Ascending aorta (tissue), 2 donors: ENCODE results near the gene EPB41. TPM values are rescaled to one million over a fixed set of nuclear protein-coding genes. Genes with fewer than 3 reads are reported as not detected.
"Not testable (repeated sequence)": the region's sequence is repeated elsewhere in the genome, so short reads cannot be mapped to it uniquely, and the experiment has no call there.

ENCODE experiments used
- DNase-seq, 2 donors: peaks; one replicate each; pipeline ENCODE4 v3.0.0-alpha.2; 2019; ENCODE audit warnings: low spot score in 2 of 2
- H3K27ac ChIP-seq, 2 donors: fragments of 200-600 bp; sonication (generic); one replicate each; pipeline ENCODE4 v1.5.1; 2016 to 2017; ENCODE audit warnings: mild to moderate bottlenecking in 1 of 2
- H3K27me3 ChIP-seq: fragments of 200-600 bp; sonication (generic); one replicate; pipeline ENCODE4 v1.5.1; 2017
- H3K36me3 ChIP-seq, 2 donors: fragments of 200-600 bp; sonication (generic); one replicate each; pipeline ENCODE4 v1.5.1; 2016
- H3K4me1 ChIP-seq, 2 donors: fragments of 200-600 bp; sonication (generic); one replicate each; pipeline ENCODE4 v1.5.1; 2016 to 2017; ENCODE audit warnings: mild to moderate bottlenecking in 1 of 2
- H3K4me3 ChIP-seq, 2 donors: fragments of 200-600 bp; sonication (generic); one replicate each; pipeline ENCODE4 v1.5.1; 2016 to 2017; ENCODE audit warnings: mild to moderate bottlenecking in 1 of 2
- H3K9me3 ChIP-seq, 2 donors: fragments of 200-600 bp; sonication (generic); one replicate each; pipeline ENCODE4 v1.5.1; 2016
- intact Hi-C: fragments of 100-400 bp; cut with DNase I; formaldehyde crosslinking; loops from one replicate; pipeline ENCODE4 v1.15.1; 2023
- total RNA-seq: library from RNA; depleted of rRNA; stranded (reverse); fragments of >200 nt; gene quantifications from one replicate; pipeline ENCODE4 v1.1.0, GENCODE V29; 2016
- TF ChIP-seq, protein P1 (sequence below), 3 experiments: fragments of 200-600 bp in 2 of 3; fragments of 450-650 bp in 1 of 3; sonication (generic) in 2 of 3; IDR thresholded peaks; one replicate each; pipeline ENCODE4 v1.5.1; 2016 to 2019; ENCODE audit warnings: antibody characterized with exemption in 3 of 3, mild to moderate bottlenecking in 1 of 3, moderate library complexity in 1 of 3

EPB41 gene
- total RNA-seq, 1 donor from 2014 or later: 47.6 TPM

DNA sequence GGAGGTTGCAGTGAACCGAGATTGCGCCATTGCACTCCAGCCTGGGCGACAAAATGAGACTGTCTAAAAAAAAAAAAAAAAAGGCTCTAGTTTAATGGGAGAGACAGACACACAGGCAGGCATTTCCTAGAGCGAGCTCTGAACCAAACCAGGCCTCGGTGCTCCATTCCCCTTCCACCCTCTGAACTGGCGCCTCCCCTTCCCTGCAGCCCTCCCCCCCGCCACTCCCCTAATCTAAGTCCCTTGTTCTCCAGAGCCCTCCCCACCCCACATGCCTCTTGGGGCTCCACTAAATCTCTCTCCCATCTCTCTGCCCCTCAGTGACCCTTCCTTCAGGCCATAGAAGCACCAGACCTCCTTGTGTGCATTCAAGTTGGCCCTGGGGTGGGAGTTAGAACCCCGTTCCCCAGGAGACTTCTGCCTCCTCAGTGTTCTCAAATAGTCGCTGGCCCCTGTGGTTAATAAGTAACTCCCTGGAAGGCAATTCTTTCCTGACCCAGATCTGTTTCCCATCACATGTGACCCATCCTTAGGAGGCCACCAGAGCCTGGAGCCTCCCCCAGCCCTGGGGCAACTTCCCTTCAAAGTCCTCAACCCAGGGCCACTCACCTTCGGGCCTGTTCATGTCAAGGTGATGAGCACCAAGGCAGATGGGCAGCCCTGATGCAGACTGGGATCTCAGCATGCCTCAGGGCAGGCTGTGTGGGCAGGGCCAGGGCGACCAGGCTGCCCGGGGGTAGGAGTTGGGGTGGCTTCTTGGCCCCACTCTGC, 42.6 kb upstream of the EPB41 start:
- Histone ChIP-seq H3K36me3 (no peaks in the 10 kb centered on the region), H3K27me3 (no peaks in the 10 kb centered on the region), H3K27ac (no peak overlapping the region), H3K9me3 (no peaks in the 10 kb centered on the region), H3K4me1 (no peaks in the 10 kb centered on the region), H3K4me3 (no peak overlapping the region)
- TF ChIP-seq, protein P1, sequence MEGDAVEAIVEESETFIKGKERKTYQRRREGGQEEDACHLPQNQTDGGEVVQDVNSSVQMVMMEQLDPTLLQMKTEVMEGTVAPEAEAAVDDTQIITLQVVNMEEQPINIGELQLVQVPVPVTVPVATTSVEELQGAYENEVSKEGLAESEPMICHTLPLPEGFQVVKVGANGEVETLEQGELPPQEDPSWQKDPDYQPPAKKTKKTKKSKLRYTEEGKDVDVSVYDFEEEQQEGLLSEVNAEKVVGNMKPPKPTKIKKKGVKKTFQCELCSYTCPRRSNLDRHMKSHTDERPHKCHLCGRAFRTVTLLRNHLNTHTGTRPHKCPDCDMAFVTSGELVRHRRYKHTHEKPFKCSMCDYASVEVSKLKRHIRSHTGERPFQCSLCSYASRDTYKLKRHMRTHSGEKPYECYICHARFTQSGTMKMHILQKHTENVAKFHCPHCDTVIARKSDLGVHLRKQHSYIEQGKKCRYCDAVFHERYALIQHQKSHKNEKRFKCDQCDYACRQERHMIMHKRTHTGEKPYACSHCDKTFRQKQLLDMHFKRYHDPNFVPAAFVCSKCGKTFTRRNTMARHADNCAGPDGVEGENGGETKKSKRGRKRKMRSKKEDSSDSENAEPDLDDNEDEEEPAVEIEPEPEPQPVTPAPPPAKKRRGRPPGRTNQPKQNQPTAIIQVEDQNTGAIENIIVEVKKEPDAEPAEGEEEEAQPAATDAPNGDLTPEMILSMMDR (IDR thresholded peaks at IDR 0.05): no peak
- intact Hi-C loops: no loop called here
- no peak for DNase-seq

GRCh38 chr1:28875134-28875533, 39.2 kb upstream of the EPB41 start:
- H3K4me3 ChIP-seq, H3K27ac ChIP-seq, H3K27me3 ChIP-seq, DNase-seq, H3K9me3 ChIP-seq, intact Hi-C loops, H3K4me1 ChIP-seq, H3K36me3 ChIP-seq: not testable (repeated sequence)

GRCh38 chr1:28877132-28877781, 37.1 kb upstream of the EPB41 start:
- TF ChIP-seq, protein P1 (IDR thresholded peaks at IDR 0.05): peak; percentile 78 to 89 (median 88)
- intact Hi-C loops: loop anchor here (1.0 kb wide), 2 partner anchors 92 to 359 kb away; no protein-coding TSS in a partner anchor
- Histone ChIP-seq H3K4me3 (no peak overlapping the region), H3K9me3 (no peaks in the 10 kb centered on the region), H3K27me3 (no peaks in the 10 kb centered on the region), H3K36me3 (no peaks in the 10 kb centered on the region), H3K4me1 (peaks cover 0 to under 1% of the 10 kb centered on the region in 2 donors), H3K27ac (no peak overlapping the region)
- DNase-seq: peak in 1 of 2 donors; percentile 83

DNA sequence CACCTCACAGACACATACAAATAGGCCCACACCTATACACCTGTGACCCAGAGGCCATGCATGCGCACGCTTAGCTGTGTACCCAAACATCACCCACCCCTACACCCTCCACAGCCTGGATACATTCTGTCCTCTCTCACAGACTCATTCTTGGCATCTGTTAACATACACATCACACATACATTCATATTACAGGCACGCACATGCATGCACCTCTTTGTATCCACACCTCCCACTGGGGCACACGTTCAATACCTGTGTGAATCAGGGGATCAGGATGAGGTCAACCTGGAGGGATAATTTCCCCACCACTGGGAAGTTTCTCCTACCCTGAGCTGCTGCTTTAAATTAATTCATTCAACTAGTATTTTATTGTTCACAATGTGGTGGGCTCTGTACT, 35.6 kb upstream of the EPB41 start:
- H3K9me3 ChIP-seq: no peaks in the 10 kb centered on the region
- no peaks in the 10 kb centered on the region for H3K27me3 ChIP-seq
- H3K36me3 ChIP-seq: no peaks in the 10 kb centered on the region
- no peak overlapping the region for H3K4me3 ChIP-seq
- no peak overlapping the region for H3K27ac ChIP-seq
- intact Hi-C loops: no loop called here
- TF ChIP-seq, protein P1 (IDR thresholded peaks at IDR 0.05): no peak
- H3K4me1 ChIP-seq: peaks cover 0 to 3% of the 10 kb centered on the region in 2 donors
- DNase-seq: no peak

DNA sequence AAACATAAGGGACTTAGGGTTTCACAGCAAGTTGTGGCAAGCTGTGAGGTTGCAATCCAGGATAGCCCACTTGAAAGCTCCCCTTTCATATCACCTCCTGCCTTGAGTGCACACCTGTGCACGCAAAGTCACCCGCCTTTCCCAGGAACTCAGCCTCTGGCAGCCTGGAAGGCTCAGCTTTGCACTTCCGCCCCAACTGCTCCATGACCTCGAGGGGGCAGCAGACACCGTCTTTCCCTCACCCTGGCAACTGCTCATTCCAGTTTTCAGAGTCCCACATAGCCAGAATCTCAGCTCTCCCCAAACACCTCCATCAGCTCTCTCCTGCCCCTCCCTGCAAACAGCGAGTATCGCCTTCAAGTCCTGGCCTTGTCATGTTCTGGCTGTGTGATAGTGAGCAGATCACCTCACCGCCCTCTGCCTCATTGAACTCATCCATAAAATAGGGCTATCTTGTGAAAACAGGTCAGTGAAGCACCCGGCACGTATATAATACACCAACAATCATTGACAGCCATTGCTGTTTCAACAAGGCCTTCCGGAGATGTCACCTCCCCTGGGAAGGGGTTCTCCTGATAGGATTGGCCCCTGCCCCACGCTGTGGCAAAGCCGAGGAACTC, 32.2 kb upstream of the EPB41 start:
- Histone ChIP-seq H3K9me3 (no peaks in the 10 kb centered on the region), H3K27me3 (no peaks in the 10 kb centered on the region), H3K27ac (peak overlapping the region in 1 of 2 donors; percentile 44), H3K36me3 (no peaks in the 10 kb centered on the region), H3K4me1 (peaks cover 3 to 19% of the 10 kb centered on the region in 2 donors), H3K4me3 (no peak overlapping the region)
- TF ChIP-seq, protein P1 (IDR thresholded peaks at IDR 0.05): peak; percentile 87 to 93 (median 89)
- intact Hi-C loops: loop anchor here (1.0 to 10.0 kb wide), 6 partner anchors 152 to 1833 kb away; partner anchors contain the start of gene SESN2
- peak; percentile 27 to 90 for DNase-seq

GRCh38 chr1:28883242-28883616, 31.1 kb upstream of the EPB41 start:
- DNase-seq: no peak
- Histone ChIP-seq H3K27me3 (no peaks in the 10 kb centered on the region), H3K4me1 (peaks cover 6 to 23% of the 10 kb centered on the region in 2 donors), H3K27ac (no peak overlapping the region), H3K4me3 (no peak overlapping the region), H3K9me3 (no peaks in the 10 kb centered on the region), H3K36me3 (no peaks in the 10 kb centered on the region)
- intact Hi-C loops: loop anchor here (5.0 to 10.0 kb wide), 4 partner anchors 169 to 1832 kb away; partner anchors contain the start of gene SESN2
- TF ChIP-seq, protein P1 (IDR thresholded peaks at IDR 0.05): no peak
